ENCODE data around the gene RNF4. TPM values are rescaled to one million over a fixed set of nuclear protein-coding genes. Genes with fewer than 3 reads are reported as not detected.
"Not testable (repeated sequence)": the region's sequence is repeated elsewhere in the genome, so short reads cannot be mapped to it uniquely, and the experiment has no call there.

Gene RNF4
- total RNA-seq, 1 donor from 2014 or later: 77.2 TPM

DNA sequence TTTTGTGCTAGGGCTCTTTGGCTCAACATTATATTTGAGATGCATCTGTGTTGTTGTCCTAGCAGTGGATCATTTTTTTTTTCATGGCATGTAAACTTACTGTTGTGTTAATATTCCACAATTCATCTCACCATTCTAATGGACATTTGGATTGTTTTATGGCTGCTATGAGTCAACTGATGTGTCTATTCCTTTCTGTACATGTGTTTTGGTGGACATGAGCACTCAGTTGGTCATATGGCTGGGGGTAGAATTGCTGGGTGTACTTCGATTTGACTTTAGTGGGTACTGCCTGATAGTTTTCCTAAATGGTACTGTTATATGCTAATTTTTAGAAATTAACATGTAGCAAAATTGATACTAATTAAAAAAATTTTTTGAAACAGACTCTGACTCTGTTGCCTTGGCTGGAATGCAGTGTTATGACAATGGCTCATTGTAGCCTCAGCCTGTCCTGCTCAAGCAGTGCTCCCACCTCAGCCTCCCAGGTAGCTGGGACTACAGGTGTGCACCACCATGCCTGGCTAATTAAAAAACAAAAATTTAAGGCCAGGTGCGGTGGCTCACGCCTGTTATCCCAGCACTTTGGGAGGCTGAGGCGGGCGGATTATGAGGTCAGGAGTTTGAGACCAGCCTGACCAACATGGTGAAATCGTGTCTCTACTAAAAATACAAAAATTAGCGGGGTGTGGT is 76.6 kb downstream of the RNF4 start:
- no peak overlapping the region for H3K27ac ChIP-seq (ENCODE audit: low read depth, low read length)
- H3K79me2 ChIP-seq (ENCODE audit: insufficient read depth, low read length): peaks cover 99% of the 10 kb centered on the region
- FAIRE-seq: no peak
- Mint-ChIP-seq H3K4me3 (ENCODE audit: unreplicated experiment) (no peak overlapping the region), H3K27ac (ENCODE audit: unreplicated experiment) (no peak overlapping the region), H3K9me3 (ENCODE audit: unreplicated experiment) (no peaks in the 10 kb centered on the region), H3K27me3 (ENCODE audit: low read depth, unreplicated experiment) (no peaks in the 10 kb centered on the region), H3K4me1 (ENCODE audit: low read depth, unreplicated experiment) (no peaks in the 10 kb centered on the region), H3K36me3 (ENCODE audit: low read depth, unreplicated experiment) (no peaks in the 10 kb centered on the region)
- H4K20me1 ChIP-seq (ENCODE audit: insufficient read depth, low read length): peaks cover 95% of the 10 kb centered on the region
- DNase-seq (ENCODE audit: low read depth): no peak
- H3K36me3 ChIP-seq (ENCODE audit: insufficient read depth, low read length): no peaks in the 10 kb centered on the region
- no peaks in the 10 kb centered on the region for H3K9me3 ChIP-seq (ENCODE audit: insufficient read depth, low read depth, low read length)
- no peak overlapping the region for H3K9ac ChIP-seq (ENCODE audit: low read length)
- H3K4me3 ChIP-seq (ENCODE audit: insufficient read depth, low read depth, low read length): no peak overlapping the region
- H3K4me2 ChIP-seq (ENCODE audit: low read length): no peak overlapping the region
- no peaks in the 10 kb centered on the region for H3K4me1 ChIP-seq (ENCODE audit: insufficient read depth, low read length)
- H2AFZ ChIP-seq (ENCODE audit: low read depth, low read length): no peak overlapping the region
- H3K27me3 ChIP-seq (ENCODE audit: insufficient read depth, low read length): no peaks in the 10 kb centered on the region
- TF ChIP-seq, protein P1, sequence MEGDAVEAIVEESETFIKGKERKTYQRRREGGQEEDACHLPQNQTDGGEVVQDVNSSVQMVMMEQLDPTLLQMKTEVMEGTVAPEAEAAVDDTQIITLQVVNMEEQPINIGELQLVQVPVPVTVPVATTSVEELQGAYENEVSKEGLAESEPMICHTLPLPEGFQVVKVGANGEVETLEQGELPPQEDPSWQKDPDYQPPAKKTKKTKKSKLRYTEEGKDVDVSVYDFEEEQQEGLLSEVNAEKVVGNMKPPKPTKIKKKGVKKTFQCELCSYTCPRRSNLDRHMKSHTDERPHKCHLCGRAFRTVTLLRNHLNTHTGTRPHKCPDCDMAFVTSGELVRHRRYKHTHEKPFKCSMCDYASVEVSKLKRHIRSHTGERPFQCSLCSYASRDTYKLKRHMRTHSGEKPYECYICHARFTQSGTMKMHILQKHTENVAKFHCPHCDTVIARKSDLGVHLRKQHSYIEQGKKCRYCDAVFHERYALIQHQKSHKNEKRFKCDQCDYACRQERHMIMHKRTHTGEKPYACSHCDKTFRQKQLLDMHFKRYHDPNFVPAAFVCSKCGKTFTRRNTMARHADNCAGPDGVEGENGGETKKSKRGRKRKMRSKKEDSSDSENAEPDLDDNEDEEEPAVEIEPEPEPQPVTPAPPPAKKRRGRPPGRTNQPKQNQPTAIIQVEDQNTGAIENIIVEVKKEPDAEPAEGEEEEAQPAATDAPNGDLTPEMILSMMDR (IDR thresholded peaks at IDR 0.05; ENCODE audit: insufficient read depth, low read depth, low read length): no peak
- TF ChIP-seq EZH2 (IDR thresholded peaks at IDR 0.05; ENCODE audit: insufficient read depth, low read length): no peak

DNA sequence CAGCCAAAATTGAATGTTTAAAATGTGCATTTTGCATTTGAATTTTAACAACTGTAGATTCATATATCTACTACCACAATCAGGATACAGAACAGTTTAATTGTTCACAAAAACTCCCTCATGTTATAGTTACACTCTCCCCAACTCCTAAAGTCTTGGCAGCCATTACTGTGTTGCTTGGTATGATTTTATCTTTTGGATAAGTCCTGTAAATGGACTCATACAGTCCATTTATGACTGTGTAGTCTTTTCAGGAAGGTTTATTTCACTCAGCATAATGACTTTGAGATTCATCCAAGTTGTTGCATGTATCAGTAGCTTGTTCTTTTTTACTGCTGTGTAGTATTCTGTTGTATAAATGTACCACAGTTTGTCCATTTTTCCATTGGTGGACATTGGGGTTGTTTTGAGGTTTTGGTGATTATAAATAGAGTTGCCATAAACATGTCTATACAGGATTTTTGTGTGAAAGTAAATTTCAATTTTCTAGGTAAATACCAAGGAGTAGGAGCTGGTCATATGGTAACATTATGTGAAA is 77.4 kb downstream of the RNF4 start:
- H3K27ac ChIP-seq (ENCODE audit: low read depth, low read length): no peak overlapping the region
- Mint-ChIP-seq H3K9me3 (ENCODE audit: unreplicated experiment) (no peaks in the 10 kb centered on the region), H3K36me3 (ENCODE audit: low read depth, unreplicated experiment) (no peaks in the 10 kb centered on the region), H3K27me3 (ENCODE audit: low read depth, unreplicated experiment) (no peaks in the 10 kb centered on the region), H3K4me3 (ENCODE audit: unreplicated experiment) (no peak overlapping the region), H3K27ac (ENCODE audit: unreplicated experiment) (no peak overlapping the region), H3K4me1 (ENCODE audit: low read depth, unreplicated experiment) (no peaks in the 10 kb centered on the region)
- H4K20me1 ChIP-seq (ENCODE audit: insufficient read depth, low read length): peaks cover 93% of the 10 kb centered on the region
- H2AFZ ChIP-seq (ENCODE audit: low read depth, low read length): no peak overlapping the region
- peaks cover 98% of the 10 kb centered on the region for H3K79me2 ChIP-seq (ENCODE audit: insufficient read depth, low read length)
- FAIRE-seq: no peak
- no peaks in the 10 kb centered on the region for H3K27me3 ChIP-seq (ENCODE audit: insufficient read depth, low read length)
- no peak overlapping the region for H3K4me3 ChIP-seq (ENCODE audit: insufficient read depth, low read depth, low read length)
- TF ChIP-seq, protein P1 (IDR thresholded peaks at IDR 0.05; ENCODE audit: insufficient read depth, low read depth, low read length): no peak
- no peak for TF ChIP-seq EZH2 (IDR thresholded peaks at IDR 0.05; ENCODE audit: insufficient read depth, low read length)
- H3K4me1 ChIP-seq (ENCODE audit: insufficient read depth, low read length): no peaks in the 10 kb centered on the region
- H3K9me3 ChIP-seq (ENCODE audit: insufficient read depth, low read depth, low read length): no peaks in the 10 kb centered on the region
- no peak overlapping the region for H3K4me2 ChIP-seq (ENCODE audit: low read length)
- H3K9ac ChIP-seq (ENCODE audit: low read length): no peak overlapping the region
- no peak for DNase-seq (ENCODE audit: low read depth)
- no peaks in the 10 kb centered on the region for H3K36me3 ChIP-seq (ENCODE audit: insufficient read depth, low read length)

DNA sequence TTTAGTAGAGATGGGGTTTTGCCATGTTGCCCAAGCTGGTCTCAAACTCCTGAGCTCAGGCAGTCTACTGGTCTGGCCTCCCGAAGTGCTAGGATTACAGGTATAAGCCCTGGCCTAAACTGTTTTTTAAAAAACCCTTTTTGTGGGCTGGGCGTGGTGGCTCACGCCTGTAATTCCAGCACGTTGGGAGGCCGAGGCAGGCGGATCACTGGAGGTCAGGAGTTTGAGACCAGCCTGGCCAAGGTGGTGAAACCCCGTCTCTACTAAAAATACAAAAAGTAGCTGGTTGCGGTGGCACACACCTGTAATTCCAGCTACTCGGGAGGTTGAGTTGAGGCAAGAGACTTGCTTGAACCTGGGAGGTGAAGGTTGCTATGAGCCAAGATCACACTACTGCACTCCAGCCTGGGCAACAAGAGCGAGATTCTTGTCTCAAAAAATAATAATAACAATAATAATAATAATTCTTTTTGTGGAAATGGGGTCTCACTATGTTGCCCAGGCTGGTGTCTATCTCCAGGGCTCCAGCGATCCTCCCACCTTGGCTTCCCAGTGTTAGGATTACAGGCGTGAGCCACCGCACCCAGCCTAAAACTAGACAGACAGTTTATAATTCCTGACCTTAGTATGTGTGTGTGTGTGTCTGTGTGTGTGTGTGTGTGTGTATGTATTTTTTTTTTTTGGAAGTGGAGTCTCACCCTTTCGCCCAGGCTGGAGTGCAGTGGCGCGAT is 78.2 kb downstream of the RNF4 start:
- not testable (repeated sequence) for H3K4me1 ChIP-seq (ENCODE audit: insufficient read depth, low read length); FAIRE-seq; H3K9me3 ChIP-seq (ENCODE audit: insufficient read depth, low read depth, low read length); H3K27ac ChIP-seq (ENCODE audit: low read depth, low read length); DNase-seq (ENCODE audit: low read depth); H3K36me3 Mint-ChIP-seq (ENCODE audit: low read depth, unreplicated experiment); H3K4me3 ChIP-seq (ENCODE audit: insufficient read depth, low read depth, low read length); H3K4me3 Mint-ChIP-seq (ENCODE audit: unreplicated experiment); H2AFZ ChIP-seq (ENCODE audit: low read depth, low read length); H3K27me3 Mint-ChIP-seq (ENCODE audit: low read depth, unreplicated experiment); H3K27ac Mint-ChIP-seq (ENCODE audit: unreplicated experiment); H3K9me3 Mint-ChIP-seq (ENCODE audit: unreplicated experiment); H3K4me2 ChIP-seq (ENCODE audit: low read length); H3K4me1 Mint-ChIP-seq (ENCODE audit: low read depth, unreplicated experiment); H3K27me3 ChIP-seq (ENCODE audit: insufficient read depth, low read length); H3K36me3 ChIP-seq (ENCODE audit: insufficient read depth, low read length); H3K9ac ChIP-seq (ENCODE audit: low read length)
- Histone ChIP-seq H4K20me1 (ENCODE audit: insufficient read depth, low read length) (peaks cover 90% of the 10 kb centered on the region), H3K79me2 (ENCODE audit: insufficient read depth, low read length) (peaks cover 96% of the 10 kb centered on the region)
